Stimulated activated CD8-positive, alpha-beta memory T cell treated with anti-CD3 and anti-CD28 coated beads, Interleukin-7, amount 100 ng/mL, for 1 hour (primary cell): ENCODE results near the gene AP1G1.

ENCODE experiments used
- DNase-seq, 2 donors: peaks; one replicate each; pipeline ENCODE4 v3.0.0-alpha.2; 2020; ENCODE audit warnings: low read depth in 2 of 2

The AP1G1 gene

DNA sequence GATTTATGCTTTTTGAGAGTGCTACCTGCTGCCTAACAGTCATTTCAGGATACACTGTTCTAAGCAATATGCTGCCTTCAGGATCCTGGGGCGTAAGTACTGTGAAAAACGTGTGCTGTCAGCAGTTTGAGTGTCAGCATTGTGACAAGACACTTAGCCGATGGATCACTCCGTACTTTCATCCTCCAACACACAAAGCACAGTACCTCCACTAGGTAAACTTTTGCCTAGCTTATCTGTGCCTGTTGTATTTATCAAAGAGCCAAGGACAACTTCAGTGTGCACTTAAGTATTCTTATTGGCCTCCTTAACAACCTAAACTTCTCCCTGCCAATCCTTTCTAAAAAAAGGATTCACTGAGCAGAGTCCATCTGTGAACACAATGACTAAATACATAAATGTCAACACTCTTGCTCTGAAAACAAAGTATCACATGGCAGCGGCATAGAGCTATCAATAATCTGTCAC, 50.3 kb downstream of the AP1G1 start:
- DNase-seq: no peak

- DNase-seq: no peak
These were observed 54.0 kb downstream of the AP1G1 start for GRCh38 chr16:71754652-71755051.

- DNase-seq: no peak
These were observed 54.5 kb downstream of the AP1G1 start for GRCh38 chr16:71754108-71754507.

GRCh38 chr16:71748226-71748625, 60.4 kb downstream of the AP1G1 start:
- no peak for DNase-seq

DNA sequence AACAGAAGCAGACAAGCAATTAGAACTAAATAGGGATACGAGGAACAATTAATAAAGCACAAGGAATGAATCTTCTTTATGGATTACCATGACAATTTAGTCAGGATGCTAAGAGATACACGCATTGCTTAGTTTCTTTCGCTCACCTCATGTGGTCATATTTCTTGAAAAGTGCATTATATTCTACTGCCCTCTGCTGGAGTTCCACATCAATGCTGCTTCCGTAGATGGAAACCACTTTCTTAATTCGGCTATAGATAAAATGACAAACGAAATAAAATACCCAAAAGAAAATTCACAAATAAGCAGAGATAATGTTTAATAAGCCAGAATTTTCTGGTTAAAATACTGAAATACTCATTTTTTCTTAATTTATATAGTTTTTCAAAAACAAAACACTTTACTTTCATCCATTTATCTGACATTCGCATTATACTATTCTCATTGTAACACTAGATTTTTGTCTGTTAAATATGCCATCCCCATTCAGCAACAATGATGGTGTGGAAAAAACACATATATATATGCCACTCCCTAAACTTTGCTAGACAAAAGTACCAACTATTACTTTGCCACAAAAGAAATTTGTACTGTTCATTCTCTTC, 62.1 kb downstream of the AP1G1 start:
- no peak for DNase-seq

GRCh38 chr16:71738855-71739254, 69.8 kb downstream of the AP1G1 start:
- DNase-seq: no peak

DNA sequence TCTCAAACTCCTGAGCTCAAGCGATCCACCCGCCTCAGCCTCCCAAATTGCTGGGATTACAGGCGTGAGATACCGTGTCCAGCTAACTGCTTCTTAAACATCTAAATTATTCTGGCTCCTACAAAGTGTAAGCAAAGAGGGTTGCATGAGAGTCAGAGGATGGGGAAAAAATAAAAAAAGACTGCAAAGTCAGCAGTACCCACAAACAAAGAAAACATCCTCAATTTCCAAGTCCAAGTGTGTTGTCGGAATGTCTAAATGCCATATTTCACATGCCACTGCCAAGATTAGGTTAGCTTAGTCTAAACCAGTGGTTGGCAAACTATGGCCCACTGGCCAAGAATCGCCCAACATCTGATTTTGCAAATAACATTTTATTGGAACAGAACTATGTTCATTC, 71.1 kb downstream of the AP1G1 start:
- DNase-seq: no peak

DNA sequence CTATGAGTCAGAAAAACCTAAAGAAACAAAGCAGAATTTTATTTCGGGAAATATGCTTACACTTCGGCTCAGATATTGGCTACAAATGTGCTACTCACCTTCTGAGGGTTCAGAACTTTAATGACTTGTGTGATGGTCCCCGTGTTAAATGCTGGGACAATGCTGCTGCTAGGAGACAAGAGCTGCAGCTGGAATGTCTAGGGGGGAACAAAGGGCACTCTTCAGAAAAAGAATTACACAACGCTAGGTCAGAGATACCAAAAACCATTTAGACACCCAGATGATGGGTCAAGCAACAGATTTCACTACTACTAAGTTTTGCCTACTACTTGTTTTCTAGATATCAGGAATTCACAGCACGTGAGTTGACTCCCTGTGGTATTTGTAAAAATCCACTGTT, 74.1 kb downstream of the AP1G1 start:
- DNase-seq: no peak

DNA sequence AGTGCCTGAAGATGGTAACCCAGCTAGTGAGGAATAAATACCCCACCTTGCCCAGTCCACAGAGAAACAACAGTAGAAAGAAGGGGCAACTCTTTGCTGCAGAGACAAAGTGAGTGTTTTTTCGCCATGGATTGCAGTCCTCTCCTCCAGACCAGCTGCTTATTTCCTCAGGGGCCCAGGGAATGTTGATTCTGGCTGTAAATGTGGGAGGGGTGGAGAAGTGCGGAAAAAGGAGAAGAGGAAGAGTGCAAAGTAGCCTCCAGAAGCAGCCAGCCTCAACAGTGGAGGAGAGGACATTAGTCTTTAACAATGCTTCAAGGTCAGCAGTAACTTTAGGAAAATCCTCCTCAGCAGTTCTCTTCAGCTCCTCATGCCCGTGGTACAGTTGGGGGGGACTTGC, 76.0 kb downstream of the AP1G1 start:
- no peak for DNase-seq

GRCh38 chr16:71727551-71728324, 80.9 kb downstream of the AP1G1 start:
- no peak for DNase-seq

DNA sequence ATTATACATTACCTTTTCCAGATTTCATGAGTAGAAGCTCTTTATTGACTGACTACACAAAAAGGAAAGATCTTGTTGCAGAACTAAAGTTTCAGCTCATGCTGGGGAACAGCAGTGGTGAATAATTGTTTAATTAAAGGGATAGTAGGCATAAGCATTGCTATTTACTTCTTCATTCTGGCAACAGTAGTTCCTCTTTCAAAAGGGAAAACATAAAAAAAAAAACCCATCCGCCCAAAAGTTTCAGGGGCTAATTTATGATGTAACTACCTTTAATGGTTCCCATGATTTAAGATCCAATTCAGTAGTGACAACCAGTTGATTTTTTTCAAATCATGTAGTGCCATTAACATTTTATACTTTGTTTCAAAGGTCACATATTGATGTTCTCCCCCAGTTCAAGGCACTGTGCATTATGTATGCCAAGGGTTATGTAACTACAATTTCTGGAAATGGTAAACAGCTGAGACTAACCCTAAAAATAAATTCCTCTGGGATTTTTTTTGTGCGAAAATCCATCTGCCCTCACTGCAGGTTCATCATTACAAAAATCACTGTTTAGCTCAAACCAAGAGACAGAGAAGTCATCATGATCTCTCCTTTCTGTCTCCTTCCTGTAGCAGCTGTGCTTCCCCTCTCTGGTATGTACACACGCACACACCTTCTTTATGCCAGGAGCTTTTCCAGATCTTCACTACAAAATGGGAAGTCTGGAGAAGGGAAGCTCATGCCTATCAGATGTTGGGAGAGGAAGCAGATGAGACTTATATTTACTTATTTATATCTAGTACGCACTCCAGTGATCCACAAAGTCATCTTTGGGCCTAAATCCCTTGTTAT, 81.9 kb downstream of the AP1G1 start:
- DNase-seq: no peak

DNA sequence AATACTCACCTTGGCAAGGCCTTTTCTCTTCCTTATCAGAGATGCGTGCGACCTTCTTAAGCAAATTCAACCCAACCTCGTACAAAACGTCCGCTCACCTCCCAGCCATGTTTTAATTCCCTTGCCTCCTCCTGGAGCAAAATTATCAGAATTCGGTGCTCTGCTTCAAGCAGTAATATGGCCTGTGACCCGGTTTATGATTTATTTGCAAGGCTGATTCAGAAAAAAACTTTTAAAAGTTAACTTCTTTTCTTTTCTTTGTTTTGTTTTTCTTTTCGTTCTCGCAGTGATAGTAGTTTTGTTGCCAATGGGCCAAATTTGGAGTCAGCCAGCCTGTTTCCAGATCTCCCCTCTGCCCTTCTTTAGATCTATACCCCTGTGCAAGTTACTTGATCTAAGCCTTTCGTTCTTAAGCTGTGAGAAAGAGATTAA, 84.3 kb downstream of the AP1G1 start, which contains the start of gene PHLPP2:
PHLPP2 (minus strand) TSS at position 382 of the 432 bp plus-strand sequence. CDS start 9,906 bp downstream, outside the sequence.
- no peak for DNase-seq

DNA sequence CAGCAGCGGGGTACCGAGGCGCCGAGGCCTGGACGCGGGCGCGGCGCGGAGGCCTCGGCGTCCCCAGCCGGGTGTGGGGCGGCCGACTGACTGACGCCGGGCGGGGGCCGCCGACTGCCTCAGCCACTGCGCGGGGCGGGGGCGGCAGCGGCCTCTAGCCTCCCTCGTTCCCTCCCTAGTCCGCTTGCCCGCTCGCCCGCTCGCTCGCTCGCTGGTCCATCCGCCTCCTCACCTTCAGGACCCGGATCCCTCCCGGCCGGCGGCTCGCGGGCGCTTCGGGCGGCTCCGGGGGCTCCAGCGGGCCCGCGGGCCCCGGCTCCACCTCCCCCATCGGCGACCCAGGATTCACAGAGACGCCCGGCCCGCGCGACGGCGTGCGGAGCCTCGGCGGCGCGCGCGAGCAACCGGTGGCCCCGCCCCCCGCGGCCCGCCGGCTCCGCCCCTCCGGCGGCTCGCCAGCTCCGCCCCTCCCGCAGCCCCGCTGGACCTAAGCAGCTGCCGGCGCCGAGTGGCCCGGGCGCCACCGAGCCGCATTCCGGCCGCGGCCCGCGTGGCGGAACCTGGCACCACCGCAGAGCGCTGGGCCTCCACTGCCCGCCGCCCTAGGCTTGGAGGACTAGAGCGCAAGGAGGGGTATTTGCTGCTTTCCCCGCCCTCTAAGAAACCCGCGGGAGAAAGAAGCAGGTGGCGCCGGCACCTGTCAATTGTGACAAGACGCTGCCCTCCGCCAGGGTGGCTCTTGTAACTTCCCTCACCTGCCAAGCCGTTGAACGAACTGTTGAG, 84.9 kb downstream of the AP1G1 start:
- peak; percentile 49 to 55 for DNase-seq

DNA sequence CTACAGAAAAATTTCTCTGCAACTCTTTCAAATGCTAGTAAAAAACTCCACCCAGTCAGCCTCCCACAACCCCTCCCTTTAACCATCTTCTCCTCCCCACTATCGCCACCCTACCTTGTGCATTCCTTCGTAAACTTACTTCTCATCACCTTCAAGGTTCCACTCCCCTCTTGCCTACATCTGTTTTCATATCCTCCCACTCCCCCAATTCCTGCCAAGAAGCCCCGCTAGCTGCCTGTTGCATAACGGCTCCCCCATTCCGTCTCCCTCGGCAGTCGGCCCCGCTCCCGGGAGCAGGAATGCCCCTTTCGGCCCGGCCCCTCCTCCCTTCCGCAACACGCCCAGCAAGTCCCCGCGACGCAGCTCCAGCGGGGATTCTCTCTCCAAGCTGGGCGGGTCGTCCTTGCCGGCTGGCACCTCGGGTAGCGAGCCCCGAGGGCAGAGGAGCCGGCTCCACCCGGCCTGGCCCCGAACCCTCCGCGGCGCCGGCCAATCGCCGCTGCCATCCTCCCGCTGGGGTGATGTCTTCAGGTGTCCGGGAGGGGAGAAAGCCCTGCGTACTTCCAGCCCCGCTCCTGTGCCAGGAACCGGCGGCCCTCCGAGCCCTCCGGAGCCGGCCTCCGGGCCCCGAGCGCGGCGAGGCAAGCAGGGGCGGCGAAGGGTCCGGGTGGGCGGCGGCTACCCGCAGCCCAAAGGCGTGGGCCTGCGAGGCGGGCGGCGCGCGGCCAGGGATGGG, 85.7 kb downstream of the AP1G1 start:
- DNase-seq: peak in 1 of 2 donors; percentile 25

GRCh38 chr16:71721066-71721740, 87.4 kb downstream of the AP1G1 start:
- no peak for DNase-seq

DNA sequence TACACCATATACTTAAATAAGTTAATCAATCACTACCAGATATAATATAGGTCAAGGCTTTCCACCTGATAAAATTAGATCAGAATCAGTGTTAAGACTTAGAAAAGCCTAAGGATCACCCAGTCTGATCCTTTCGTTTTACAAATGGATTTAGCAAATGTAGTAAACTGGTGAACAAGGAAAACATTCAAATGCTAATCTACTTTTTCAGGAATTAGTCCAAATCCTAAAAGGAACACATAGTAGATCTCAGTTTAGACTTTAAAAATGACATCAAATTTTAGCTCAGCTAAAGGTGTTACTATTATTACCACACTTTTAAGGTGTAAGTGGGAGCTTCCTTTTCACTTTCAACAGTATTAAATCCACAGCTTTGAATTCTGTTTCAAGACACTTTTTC, 96.1 kb downstream of the AP1G1 start:
- DNase-seq: no peak

DNA sequence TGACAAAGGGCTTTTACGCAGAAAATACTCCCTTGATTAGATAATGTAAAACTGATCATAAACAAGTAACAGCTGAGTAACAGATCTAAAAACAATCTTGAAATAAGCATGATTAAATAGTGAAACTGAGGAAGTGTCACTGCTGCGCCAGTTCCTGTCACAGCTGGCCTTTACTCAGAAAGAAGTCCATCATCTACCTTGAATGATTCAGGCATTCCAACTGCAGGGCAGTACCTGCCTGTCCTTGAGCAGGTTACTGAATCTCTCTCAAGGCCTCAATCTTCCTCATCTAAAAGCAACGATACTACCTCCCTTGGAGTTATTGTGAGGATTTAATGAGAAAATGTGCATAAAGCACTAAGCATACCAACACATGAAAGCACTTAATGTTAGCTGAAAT, 96.8 kb downstream of the AP1G1 start:
- DNase-seq: no peak

DNA sequence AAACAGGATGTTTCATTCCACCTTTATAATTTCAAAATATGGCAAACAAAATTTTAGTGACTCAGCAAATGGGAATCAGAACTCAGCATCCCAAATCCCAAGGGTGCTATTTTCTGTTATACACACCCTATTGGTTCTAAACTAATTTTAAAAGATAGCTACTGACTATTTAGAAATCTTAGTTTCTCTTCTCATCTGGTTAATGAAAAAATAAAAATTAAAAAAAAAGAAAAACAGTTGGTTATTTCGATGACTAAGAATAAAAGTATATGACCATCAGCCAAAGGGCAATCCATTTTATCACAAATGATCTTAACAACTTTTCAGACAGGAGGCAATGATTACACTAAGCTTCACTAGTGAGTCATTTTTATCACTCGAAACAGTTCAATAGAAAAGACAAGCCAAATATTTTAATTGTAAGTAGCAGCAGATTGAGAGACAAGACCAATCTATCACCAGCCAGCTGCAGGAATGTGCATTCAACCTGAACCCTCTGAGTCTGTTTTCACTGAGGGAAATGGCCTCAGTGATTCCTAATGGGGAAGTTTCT, 99.3 kb downstream of the AP1G1 start:
- no peak for DNase-seq

- DNase-seq: no peak
These were observed 99.9 kb downstream of the AP1G1 start for GRCh38 chr16:71708696-71709095.

- no peak for DNase-seq
These were observed 101.4 kb downstream of the AP1G1 start for GRCh38 chr16:71707199-71707598.
